HepG2 (cell line): Measurements from ENCODE around the gene ACSF3. TPM values are rescaled to one million over a fixed set of nuclear protein-coding genes. Genes with fewer than 3 reads are reported as not detected.

Experiments used
- ARNT ChIP-seq: fragments of 450-650 bp; IDR thresholded peaks from 2 replicates; pipeline ENCODE4 v1.6.1; 2017
- ATF5 ChIP-seq: sonication (generic); formaldehyde crosslinking; IDR thresholded peaks from 2 replicates; pipeline ENCODE4 v1.4.0; 2020; ENCODE audit warnings: mild to moderate bottlenecking, low read depth, missing genetic modification reagents
- BHLHE40 ChIP-seq: IDR thresholded peaks from 2 replicates; pipeline ENCODE4 v1.6.1; 2011; ENCODE audit warnings: low read length, improper control_type of control experiment
- BRF2 ChIP-seq: sonication (generic); formaldehyde crosslinking; IDR thresholded peaks from 2 replicates; pipeline ENCODE4 v1.8.1; 2022; ENCODE audit warnings: mild to moderate bottlenecking, missing genetic modification reagents
- CREBL2 ChIP-seq: sonication (generic); formaldehyde crosslinking; IDR thresholded peaks from 2 replicates; pipeline ENCODE4 v1.8.1; 2023; ENCODE audit warnings: missing genetic modification reagents, mild to moderate bottlenecking, borderline replicate concordance
- GATAD1 ChIP-seq: IDR thresholded peaks from 2 replicates; pipeline ENCODE4 v1.6.1; 2016; ENCODE audit warnings: missing genetic modification reagents, missing compliant biosample characterization
- HDAC2 ChIP-seq: sonication (generic); formaldehyde crosslinking; IDR thresholded peaks from 2 replicates; pipeline ENCODE4 v1.4.0; 2020; ENCODE audit warnings: missing genetic modification reagents
- HES4 ChIP-seq: sonication (generic); formaldehyde crosslinking; IDR thresholded peaks from 2 replicates; pipeline ENCODE4 v1.9.0; 2021; ENCODE audit warnings: mild to moderate bottlenecking, missing genetic modification reagents, borderline replicate concordance
- HIVEP1 ChIP-seq: sonication (generic); formaldehyde crosslinking; IDR thresholded peaks from 2 replicates; pipeline ENCODE4 v1.4.0; 2020; ENCODE audit warnings: mild to moderate bottlenecking, missing genetic modification reagents
- IRF1 ChIP-seq: sonication (generic); formaldehyde crosslinking; IDR thresholded peaks from 2 replicates; pipeline ENCODE4 v1.4.0; 2020; ENCODE audit warnings: low read depth, mild to moderate bottlenecking, missing genetic modification reagents
- MIXL1 ChIP-seq: IDR thresholded peaks from 2 replicates; pipeline ENCODE4 v1.6.1; 2016
- MTA1 ChIP-seq: sonication (generic); formaldehyde crosslinking; IDR thresholded peaks from 2 replicates; pipeline ENCODE4 v1.4.0; 2020; ENCODE audit warnings: missing genetic modification reagents, mild to moderate bottlenecking, borderline replicate concordance
- SRY ChIP-seq: sonication (generic); formaldehyde crosslinking; IDR thresholded peaks from 2 replicates; pipeline ENCODE4 v1.8.0; 2022; ENCODE audit warnings: mild to moderate bottlenecking, missing genetic modification reagents
- TCF12 ChIP-seq, 2 experiments: fragments of 450-650 bp in 1 of 2; sonication (generic) in 1 of 2; formaldehyde crosslinking in 1 of 2; IDR thresholded peaks; 2 replicates each; pipeline versions ENCODE4 v1.6.1 to v1.8.0; 2017 to 2022; ENCODE audit warnings: antibody characterized with exemption in 1 of 2, mild to moderate bottlenecking in 1 of 2, missing genetic modification reagents in 1 of 2, moderate library complexity in 1 of 2
- YEATS4 ChIP-seq: sonication (generic); formaldehyde crosslinking; IDR thresholded peaks from 2 replicates; pipeline ENCODE4 v1.4.0; 2020; ENCODE audit warnings: missing genetic modification reagents, borderline replicate concordance
- ZBTB4 ChIP-seq: sonication (generic); formaldehyde crosslinking; IDR thresholded peaks from 2 replicates; pipeline ENCODE4 v1.4.0; 2020; ENCODE audit warnings: missing genetic modification reagents, mild to moderate bottlenecking, borderline replicate concordance
- ZNF10 ChIP-seq: sonication (generic); formaldehyde crosslinking; IDR thresholded peaks from 2 replicates; pipeline ENCODE4 v1.4.0; 2020; ENCODE audit warnings: mild to moderate bottlenecking, low read depth, missing genetic modification reagents, borderline replicate concordance
- ZNF230 ChIP-seq: sonication (generic); formaldehyde crosslinking; IDR thresholded peaks from 2 replicates; pipeline ENCODE4 v1.4.0; 2020; ENCODE audit warnings: mild to moderate bottlenecking, missing genetic modification reagents
- ZNF34 ChIP-seq: sonication (generic); formaldehyde crosslinking; IDR thresholded peaks from 2 replicates; pipeline ENCODE4 v1.4.0; 2020; ENCODE audit warnings: mild to moderate bottlenecking, missing genetic modification reagents, borderline replicate concordance
- ZNF569 ChIP-seq: sonication (generic); formaldehyde crosslinking; IDR thresholded peaks from 2 replicates; pipeline ENCODE4 v1.5.0; 2020; ENCODE audit warnings: mild to moderate bottlenecking, missing genetic modification reagents, moderate library complexity, borderline replicate concordance
- ZNF644 ChIP-seq: IDR thresholded peaks from 2 replicates; pipeline ENCODE4 v1.6.1; 2016; ENCODE audit warnings: low read depth
- ZNF879 ChIP-seq: sonication (generic); formaldehyde crosslinking; IDR thresholded peaks from 2 replicates; pipeline ENCODE4 v1.8.1; 2023; ENCODE audit warnings: missing genetic modification reagents
- polyA plus RNA-seq, 8 experiments: library from polyadenylated mRNA; depleted of rRNA in 3 of 8; stranded (reverse) in 7 of 8; unstranded in 1 of 8; fragments of >200 nt; fragmentation: Illumina TruSeq in 4 of 8; extraction: Trizol in 4 of 8; gene quantifications; 2 replicates each; pipeline versions ENCODE4 v1.2.1 to v1.2.3, GENCODE V29; 2011 to 2016; ENCODE audit warnings: low read depth in 4 of 8, missing spikeins in 1 of 8, mixed read lengths in 1 of 8; ENCODE audit not compliant: insufficient read depth in 1 of 8
- total RNA-seq, 5 experiments: library from RNA; depleted of rRNA; stranded (reverse); fragments of >200 nt; fragmentation: Illumina TruSeq; extraction: Trizol; gene quantifications; 2 replicates each; pipeline ENCODE4 v1.2.3, GENCODE V29; 2016; ENCODE audit warnings: low read depth in 1 of 5
- TF ChIP-seq, protein P1 (sequence below): sonication (generic); formaldehyde crosslinking; IDR thresholded peaks from 2 replicates; pipeline ENCODE4 v1.4.0; 2020; ENCODE audit warnings: missing genetic modification reagents
- TF ChIP-seq, protein P2 (sequence below): IDR thresholded peaks from 2 replicates; pipeline ENCODE4 v1.6.1; 2012; ENCODE audit warnings: inconsistent platforms

The ACSF3 gene
- total and polyA plus RNA-seq, 2 of the 13 experiments (the other 11 are each of a cell fraction or from before 2014, with no cell fraction given), result 14.9 to 30.6 TPM

- TF ChIP-seq HIVEP1 (CRISPR knock-in tag) (peak; percentile 81; the same call in 1 of the 2 replicates), BRF2 (CRISPR knock-in tag) (no peak), ZNF644 (no peak), HDAC2 (CRISPR knock-in tag) (no peak), ZNF569 (CRISPR knock-in tag) (peak; percentile 56; the same call in 1 of the 2 replicates), ZNF230 (CRISPR knock-in tag) (peak; percentile 64), GATAD1 (no peak), IRF1 (CRISPR knock-in tag) (peak; percentile 36; the same call in 1 of the 2 replicates), ZBTB4 (CRISPR knock-in tag) (no peak), MIXL1 (CRISPR knock-in tag) (no peak; the same call in 1 of the 2 replicates), SRY (CRISPR knock-in tag) (peak; percentile 57; the same call in 1 of the 2 replicates), ATF5 (CRISPR knock-in tag) (no peak), ZNF34 (CRISPR knock-in tag) (no peak), ZNF10 (CRISPR knock-in tag) (no peak), TCF12 (IDR thresholded peaks at IDR 0.05) (no peak), TCF12 (CRISPR knock-in tag; IDR thresholded peaks at IDR 0.05) (no peak; the same call in 1 of the 2 replicates), HES4 (peak; percentile 80), CREBL2 (CRISPR knock-in tag) (peak; percentile 61; the same call in 1 of the 2 replicates), ZNF879 (CRISPR knock-in tag) (peak; percentile 74; the same call in 1 of the 2 replicates), ARNT (no peak), YEATS4 (no peak), BHLHE40 (peak; percentile 65), MTA1 (no peak)
- TF ChIP-seq, protein P1, sequence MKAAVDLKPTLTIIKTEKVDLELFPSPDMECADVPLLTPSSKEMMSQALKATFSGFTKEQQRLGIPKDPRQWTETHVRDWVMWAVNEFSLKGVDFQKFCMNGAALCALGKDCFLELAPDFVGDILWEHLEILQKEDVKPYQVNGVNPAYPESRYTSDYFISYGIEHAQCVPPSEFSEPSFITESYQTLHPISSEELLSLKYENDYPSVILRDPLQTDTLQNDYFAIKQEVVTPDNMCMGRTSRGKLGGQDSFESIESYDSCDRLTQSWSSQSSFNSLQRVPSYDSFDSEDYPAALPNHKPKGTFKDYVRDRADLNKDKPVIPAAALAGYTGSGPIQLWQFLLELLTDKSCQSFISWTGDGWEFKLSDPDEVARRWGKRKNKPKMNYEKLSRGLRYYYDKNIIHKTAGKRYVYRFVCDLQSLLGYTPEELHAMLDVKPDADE (CRISPR knock-in tag), result no peak
- TF ChIP-seq, protein P2, sequence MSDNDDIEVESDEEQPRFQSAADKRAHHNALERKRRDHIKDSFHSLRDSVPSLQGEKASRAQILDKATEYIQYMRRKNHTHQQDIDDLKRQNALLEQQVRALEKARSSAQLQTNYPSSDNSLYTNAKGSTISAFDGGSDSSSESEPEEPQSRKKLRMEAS, result peak; percentile 94
Measured at GRCh38 chr16:89090182-89090630, 3.4 kb upstream of the ACSF3 start (continued).
